Measurements from ENCODE around the gene PSTK. TPM values are rescaled to one million over a fixed set of nuclear protein-coding genes. Genes with fewer than 3 reads are reported as not detected.

Gene PSTK
- total RNA-seq, 2 donors from 2014 or later: 3.4 to 3.5 TPM

DNA sequence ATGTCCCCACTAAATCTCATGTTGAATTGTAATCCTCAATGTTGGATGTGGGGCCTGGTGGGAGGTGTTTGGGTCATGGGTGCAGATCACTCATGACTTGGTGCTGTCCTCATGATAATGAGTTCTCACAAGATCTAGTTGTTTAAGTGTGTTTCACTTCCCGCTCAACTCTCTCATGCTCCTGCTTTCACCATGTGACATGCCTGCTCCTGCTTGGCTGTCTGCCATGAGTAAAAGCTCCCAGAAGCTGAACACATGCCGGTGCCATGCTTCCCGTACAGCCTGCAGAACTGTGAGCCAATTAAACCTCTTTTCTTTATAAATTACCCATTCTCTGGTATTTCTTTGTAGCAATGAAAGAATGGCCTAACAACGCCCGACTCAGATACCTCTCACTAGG is 6.2 kb upstream of the PSTK start:
- peaks cover 6 to 32% of the 10 kb centered on the region in 2 donors for H3K27me3 Mint-ChIP-seq
- H3K36me3 Mint-ChIP-seq: no peaks in the 10 kb centered on the region
- DNase-seq (ENCODE audit: low spot score): no peak

GRCh38 chr10:122974543-122975064 is 5.6 kb upstream of the PSTK start:
- DNase-seq (ENCODE audit: low spot score) (no peak), ATAC-seq (no peak)
- Mint-ChIP-seq H3K36me3 (no peaks in the 10 kb centered on the region), H3K4me3 (no peak overlapping the region), H3K9me3 (no peaks in the 10 kb centered on the region), H3K27me3 (peaks cover 6 to 30% of the 10 kb centered on the region in 2 donors), H3K4me1 (ENCODE audit: low read depth in 2 of 2) (peaks cover 0 to under 1% of the 10 kb centered on the region in 2 donors), H3K27ac (no peak overlapping the region)

More for the DNA sequence above, 6.2 kb upstream of the PSTK start:
- Mint-ChIP-seq H3K4me1 (ENCODE audit: low read depth in 2 of 2) (no peaks in the 10 kb centered on the region), H3K9me3 (no peaks in the 10 kb centered on the region), H3K4me3 (no peak overlapping the region), H3K27ac (no peak overlapping the region)
- ATAC-seq: no peak

GRCh38 chr10:122981066-122981464 is 864 bp downstream of the PSTK start:
- Mint-ChIP-seq H3K27ac (peak overlapping the region; percentile 92), H3K27me3 (peaks cover 0 to 7% of the 10 kb centered on the region in 2 donors), H3K4me1 (ENCODE audit: low read depth in 2 of 2) (peaks cover 16 to 17% of the 10 kb centered on the region in 2 donors), H3K36me3 (no peaks in the 10 kb centered on the region), H3K9me3 (no peaks in the 10 kb centered on the region), H3K4me3 (peak overlapping the region; percentile 90)
- ATAC-seq (no peak), DNase-seq (ENCODE audit: low spot score) (no peak)

GRCh38 chr10:122983898-122984297 is 3.7 kb downstream of the PSTK start:
- H3K27me3 Mint-ChIP-seq: no peaks in the 10 kb centered on the region
- no peak overlapping the region for H3K27ac Mint-ChIP-seq
- H3K4me3 Mint-ChIP-seq: no peak overlapping the region
- DNase-seq (ENCODE audit: low spot score) (no peak), ATAC-seq (no peak)
- H3K9me3 Mint-ChIP-seq: no peaks in the 10 kb centered on the region
- peaks cover 7% of the 10 kb centered on the region for H3K36me3 Mint-ChIP-seq
- H3K4me1 Mint-ChIP-seq (ENCODE audit: low read depth in 2 of 2): peaks cover 16 to 17% of the 10 kb centered on the region in 2 donors

DNA sequence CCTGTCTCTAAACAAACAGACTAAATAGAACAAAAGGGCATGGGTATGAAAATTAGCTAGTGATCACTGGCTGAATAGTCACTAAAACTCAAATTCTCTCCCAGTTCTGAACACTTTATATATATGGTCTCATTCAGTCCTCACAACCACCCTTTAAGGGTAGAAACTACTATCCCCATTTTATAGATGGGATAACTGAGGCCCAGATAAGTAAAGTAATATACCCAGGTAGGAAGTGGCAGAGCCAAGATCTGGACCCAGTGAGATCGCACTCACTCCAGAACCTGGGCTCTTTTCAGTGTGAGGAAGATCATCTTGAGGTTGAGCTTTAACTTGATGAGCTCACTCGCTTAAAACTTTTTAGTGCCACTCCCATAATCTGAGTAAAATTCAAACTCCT is 4.5 kb downstream of the PSTK start:
- ATAC-seq: no peak
- no peak for DNase-seq (ENCODE audit: low spot score)
- H3K9me3 Mint-ChIP-seq: no peaks in the 10 kb centered on the region
- no peak overlapping the region for H3K4me3 Mint-ChIP-seq
- no peaks in the 10 kb centered on the region for H3K27me3 Mint-ChIP-seq
- H3K4me1 Mint-ChIP-seq (ENCODE audit: low read depth in 2 of 2): peaks cover 15 to 16% of the 10 kb centered on the region in 2 donors
- no peak overlapping the region for H3K27ac Mint-ChIP-seq
- H3K36me3 Mint-ChIP-seq: peaks cover 7% of the 10 kb centered on the region

GRCh38 chr10:122986335-122986734 is 6.1 kb downstream of the PSTK start:
- ATAC-seq: no peak
- Mint-ChIP-seq H3K36me3 (peaks cover 7% of the 10 kb centered on the region), H3K9me3 (no peaks in the 10 kb centered on the region), H3K4me3 (no peak overlapping the region), H3K4me1 (ENCODE audit: low read depth in 2 of 2) (peaks cover 2% of the 10 kb centered on the region in 2 donors), H3K27ac (no peak overlapping the region), H3K27me3 (no peaks in the 10 kb centered on the region)
- DNase-seq (ENCODE audit: low spot score): no peak

- Mint-ChIP-seq H3K27ac (no peak overlapping the region), H3K4me3 (no peak overlapping the region), H3K27me3 (no peaks in the 10 kb centered on the region), H3K9me3 (no peaks in the 10 kb centered on the region), H3K4me1 (ENCODE audit: low read depth in 2 of 2) (no peaks in the 10 kb centered on the region), H3K36me3 (peaks cover 7% of the 10 kb centered on the region)
- DNase-seq (ENCODE audit: low spot score): no peak
- ATAC-seq: no peak
Measured at GRCh38 chr10:122988501-122988900, 8.3 kb downstream of the PSTK start.

DNA sequence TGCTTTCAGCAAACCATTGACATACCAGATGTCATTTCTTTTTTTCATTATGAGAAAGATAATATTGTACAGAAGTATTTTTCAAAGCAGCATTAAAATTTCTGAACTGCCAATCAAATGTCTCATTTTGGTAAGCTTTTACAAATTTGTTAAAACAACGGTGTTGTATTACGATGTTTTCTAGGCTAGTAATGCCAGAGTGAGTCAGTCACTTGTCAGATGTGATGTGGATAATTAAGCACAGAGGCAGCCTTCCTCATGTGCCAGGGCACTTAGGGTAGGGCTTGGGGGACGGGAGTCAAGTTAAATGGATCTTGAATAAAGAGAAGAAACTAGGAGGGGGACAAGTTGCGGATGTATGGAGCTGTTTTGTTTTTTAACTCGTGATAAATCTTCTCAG is 10.1 kb downstream of the PSTK start:
- ATAC-seq: no peak
- no peaks in the 10 kb centered on the region for H3K9me3 Mint-ChIP-seq
- DNase-seq (ENCODE audit: low spot score): no peak
- H3K4me1 Mint-ChIP-seq (ENCODE audit: low read depth in 2 of 2): peaks cover 0 to 1% of the 10 kb centered on the region in 2 donors
- no peaks in the 10 kb centered on the region for H3K27me3 Mint-ChIP-seq
- peak overlapping the region in 1 of 2 donors; percentile 71 for H3K27ac Mint-ChIP-seq
- peaks cover 10% of the 10 kb centered on the region for H3K36me3 Mint-ChIP-seq
- H3K4me3 Mint-ChIP-seq: no peak overlapping the region

- peaks cover 12% of the 10 kb centered on the region for H3K36me3 Mint-ChIP-seq
- H3K27me3 Mint-ChIP-seq: no peaks in the 10 kb centered on the region
- H3K9me3 Mint-ChIP-seq: no peaks in the 10 kb centered on the region
- DNase-seq (ENCODE audit: low spot score) (no peak), ATAC-seq (no peak)
- peaks cover 0 to 2% of the 10 kb centered on the region in 2 donors for H3K4me1 Mint-ChIP-seq (ENCODE audit: low read depth in 2 of 2)
- H3K27ac Mint-ChIP-seq: no peak overlapping the region
- H3K4me3 Mint-ChIP-seq: no peak overlapping the region
Measured at GRCh38 chr10:122992031-122992585, 11.9 kb downstream of the PSTK start.

GRCh38 chr10:122993797-122994336 is 13.7 kb downstream of the PSTK start:
- no peak for ATAC-seq
- no peaks in the 10 kb centered on the region for H3K27me3 Mint-ChIP-seq
- DNase-seq (ENCODE audit: low spot score): no peak
- no peak overlapping the region for H3K27ac Mint-ChIP-seq
- no peaks in the 10 kb centered on the region for H3K9me3 Mint-ChIP-seq
- H3K4me3 Mint-ChIP-seq: no peak overlapping the region
- peaks cover 10% of the 10 kb centered on the region for H3K36me3 Mint-ChIP-seq
- peaks cover 0 to 2% of the 10 kb centered on the region in 2 donors for H3K4me1 Mint-ChIP-seq (ENCODE audit: low read depth in 2 of 2)

GRCh38 chr10:122995936-122996335 is 15.7 kb downstream of the PSTK start:
- peaks cover 10% of the 10 kb centered on the region for H3K36me3 Mint-ChIP-seq
- H3K4me3 Mint-ChIP-seq: no peak overlapping the region
- no peak overlapping the region for H3K27ac Mint-ChIP-seq
- no peak for DNase-seq (ENCODE audit: low spot score)
- H3K27me3 Mint-ChIP-seq: no peaks in the 10 kb centered on the region
- no peaks in the 10 kb centered on the region for H3K9me3 Mint-ChIP-seq
- no peak for ATAC-seq
- H3K4me1 Mint-ChIP-seq (ENCODE audit: low read depth in 2 of 2): peaks cover 11 to 20% of the 10 kb centered on the region in 2 donors

DNA sequence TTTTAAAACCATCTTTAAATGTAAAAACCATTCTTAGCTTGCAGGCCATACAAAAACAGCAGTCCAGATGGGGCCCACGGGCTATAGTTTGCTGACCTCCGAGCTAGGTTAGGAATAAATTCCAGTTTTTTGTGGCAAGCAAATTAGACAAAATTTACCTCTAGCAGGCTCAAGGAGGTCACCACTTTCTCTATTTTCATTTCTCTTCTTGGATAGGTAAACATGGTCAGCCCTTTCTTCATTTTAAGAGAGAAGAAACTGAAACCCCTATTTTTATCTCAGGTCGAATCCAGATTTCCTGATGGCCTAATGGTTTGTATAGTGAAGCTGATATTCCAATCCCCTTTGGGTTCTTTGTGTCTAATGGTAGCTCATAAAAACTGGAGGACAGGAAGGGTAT is 17.7 kb downstream of the PSTK start:
- no peaks in the 10 kb centered on the region for H3K9me3 Mint-ChIP-seq
- ATAC-seq (no peak), DNase-seq (ENCODE audit: low spot score) (no peak)
- no peak overlapping the region for H3K27ac Mint-ChIP-seq
- H3K27me3 Mint-ChIP-seq: no peaks in the 10 kb centered on the region
- H3K4me1 Mint-ChIP-seq (ENCODE audit: low read depth in 2 of 2): peaks cover 15 to 32% of the 10 kb centered on the region in 2 donors
- no peak overlapping the region for H3K4me3 Mint-ChIP-seq
- peaks cover 10% of the 10 kb centered on the region for H3K36me3 Mint-ChIP-seq

- H3K27ac Mint-ChIP-seq: no peak overlapping the region
Measured at GRCh38 chr10:122998360-122998917, 18.2 kb downstream of the PSTK start.

GRCh38 chr10:122998934-122999333 is 18.7 kb downstream of the PSTK start:
- peaks cover 15 to 32% of the 10 kb centered on the region in 2 donors for H3K4me1 Mint-ChIP-seq (ENCODE audit: low read depth in 2 of 2)

More at GRCh38 chr10:122998360-122998917, 18.2 kb downstream of the PSTK start:
- peaks cover 15 to 32% of the 10 kb centered on the region in 2 donors for H3K4me1 Mint-ChIP-seq (ENCODE audit: low read depth in 2 of 2)
- DNase-seq (ENCODE audit: low spot score) (no peak), ATAC-seq (no peak)
- no peak overlapping the region for H3K4me3 Mint-ChIP-seq
- H3K27me3 Mint-ChIP-seq: no peaks in the 10 kb centered on the region
- no peaks in the 10 kb centered on the region for H3K9me3 Mint-ChIP-seq
- peaks cover 10% of the 10 kb centered on the region for H3K36me3 Mint-ChIP-seq

More at GRCh38 chr10:122998934-122999333, 18.7 kb downstream of the PSTK start:
- ATAC-seq (no peak), DNase-seq (ENCODE audit: low spot score) (no peak)
- no peaks in the 10 kb centered on the region for H3K27me3 Mint-ChIP-seq
- H3K4me3 Mint-ChIP-seq: no peak overlapping the region
- H3K27ac Mint-ChIP-seq: no peak overlapping the region
- peaks cover 10% of the 10 kb centered on the region for H3K36me3 Mint-ChIP-seq
- no peaks in the 10 kb centered on the region for H3K9me3 Mint-ChIP-seq

Measured in natural killer cell treated with Interleukin-12 subunit alpha and Interleukin-12 subunit beta and Interleukin-15 and Interleukin-18, amount 100 ng/mL, for 72 hours (primary cell).